HG03045 (cell line): ENCODE results near the gene DPCD.

ENCODE experiments used
- ATAC-seq: cut with Tn5 transposase; IDR thresholded peaks from one replicate; pipeline ENCODE4 v1.9.1; 2021; ENCODE audit warnings: mild to moderate bottlenecking, moderate library complexity; ENCODE audit not compliant: unreplicated experiment

Gene DPCD

GRCh38 chr10:101567165-101568006 is 20.7 kb upstream of the DPCD start:
- ATAC-seq: no peak

GRCh38 chr10:101568054-101568745 is 19.9 kb upstream of the DPCD start:
- ATAC-seq: no peak

GRCh38 chr10:101569323-101569621 is 18.8 kb upstream of the DPCD start:
- no peak for ATAC-seq

GRCh38 chr10:101569622-101570427 is 18.3 kb upstream of the DPCD start:
- peak; percentile 65 for ATAC-seq

- ATAC-seq: no peak
Observed at GRCh38 chr10:101570428-101571270, 17.5 kb upstream of the DPCD start.

- ATAC-seq: no peak
Observed at GRCh38 chr10:101571271-101571925, 16.7 kb upstream of the DPCD start.

- ATAC-seq: no peak
Observed at GRCh38 chr10:101572126-101572525, 16.0 kb upstream of the DPCD start.

- ATAC-seq: no peak
Observed at GRCh38 chr10:101572785-101573184, 15.3 kb upstream of the DPCD start.

GRCh38 chr10:101573885-101574753 is 14.0 kb upstream of the DPCD start:
- no peak for ATAC-seq

GRCh38 chr10:101575091-101575490 is 13.0 kb upstream of the DPCD start:
- no peak for ATAC-seq

GRCh38 chr10:101575580-101576210 is 12.4 kb upstream of the DPCD start:
- no peak for ATAC-seq

- no peak for ATAC-seq
Observed at GRCh38 chr10:101576211-101576863, 11.8 kb upstream of the DPCD start.

GRCh38 chr10:101577121-101577871 is 10.8 kb upstream of the DPCD start:
- no peak for ATAC-seq

GRCh38 chr10:101578192-101578591 is 9.9 kb upstream of the DPCD start:
- no peak for ATAC-seq

- ATAC-seq: no peak
Observed at GRCh38 chr10:101578803-101579515, 9.2 kb upstream of the DPCD start.

GRCh38 chr10:101579516-101579870 is 8.6 kb upstream of the DPCD start:
- ATAC-seq: no peak
